Chondrocyte (in vitro differentiated cells): ENCODE results near the gene PRMT5. TPM values are rescaled to one million over a fixed set of nuclear protein-coding genes. Genes with fewer than 3 reads are reported as not detected.

Experiments used
- DNase-seq: peaks from one replicate; pipeline ENCODE4 v3.0.0; 2021; ENCODE audit warnings: mixed read lengths, low spot score
- H3K27ac Mint-ChIP-seq: one replicate; pipeline ENCODE4 v1.8.0; 2021; ENCODE audit warnings: mild to moderate bottlenecking, moderate library complexity, mixed read lengths; ENCODE audit not compliant: unreplicated experiment
- H3K27me3 Mint-ChIP-seq: 2 replicates; pipeline ENCODE4 v1.8.0; 2021; ENCODE audit warnings: low read depth, mixed read lengths
- H3K36me3 Mint-ChIP-seq: 2 replicates; pipeline ENCODE4 v1.8.0; 2021; ENCODE audit warnings: low read depth, mixed read lengths
- H3K4me1 Mint-ChIP-seq: 2 replicates; pipeline ENCODE4 v1.8.0; 2021; ENCODE audit warnings: low read depth, mild to moderate bottlenecking, mixed read lengths
- H3K4me3 Mint-ChIP-seq: one replicate; pipeline ENCODE4 v1.8.0; 2021; ENCODE audit warnings: mild to moderate bottlenecking, moderate library complexity, mixed read lengths; ENCODE audit not compliant: unreplicated experiment
- H3K9me3 Mint-ChIP-seq: 2 replicates; pipeline ENCODE4 v1.8.0; 2021; ENCODE audit warnings: low read depth, mixed read lengths
- CTCF ChIP-seq: fragments of 200-600 bp; sonication (generic); IDR thresholded peaks from 2 replicates; pipeline ENCODE4 v1.5.0; 2021; ENCODE audit warnings: antibody characterized with exemption, mild to moderate bottlenecking, moderate library complexity
- long read RNA-seq: library from polyadenylated mRNA; stranded (forward); transcript quantifications from one replicate; pipeline ENCODE4 v2.0.0, GENCODE V29; 2021
- total RNA-seq: library from RNA; stranded (reverse); gene quantifications from 3 replicates; pipeline ENCODE4 v1.2.1, GENCODE V29; 2021

PRMT5 gene
- 42.0 to 59.5 TPM (median 50.4 TPM) in 3 replicates for total RNA-seq
- long read RNA-seq, transcript PRMT5-202 (17 exons, 2,531 nt), result major isoform, 58 of 122 reads
- long read RNA-seq, partial matches to known transcripts, result 7 of 122 reads
- long read RNA-seq, other reads (novel, unspliced or antisense), result 51 of 122 reads

GRCh38 chr14:22929104-22929960 is at the start of gene PRMT5:
Gene PRMT5 (minus strand): TSS chr14:22929376. CDS start chr14:22929361, 15 bp downstream.
- H3K27ac Mint-ChIP-seq, result no peak within 1 kb of the TSS
- no peaks in the 10 kb centered on the region for H3K9me3 Mint-ChIP-seq
- TF ChIP-seq CTCF, result no peak
- peak; percentile 98 for DNase-seq
- peaks cover 8% of the 10 kb centered on the region for H3K36me3 Mint-ChIP-seq
- H3K4me1 Mint-ChIP-seq, result peaks cover 15% of the 10 kb centered on the region
- H3K4me3 Mint-ChIP-seq, result no peak within 1 kb of the TSS
- H3K27me3 Mint-ChIP-seq, result no peaks in the 10 kb centered on the region

GRCh38 chr14:22978487-22978837 is 49.3 kb upstream of the PRMT5 start:
- no peaks in the 10 kb centered on the region for H3K27me3 Mint-ChIP-seq
- H3K9me3 Mint-ChIP-seq, result no peaks in the 10 kb centered on the region

GRCh38 chr14:22977684-22978486 is 48.7 kb upstream of the PRMT5 start:
- Mint-ChIP-seq H3K4me3 (peak overlapping the region; percentile 81), H3K27me3 (no peaks in the 10 kb centered on the region), H3K27ac (peak overlapping the region; percentile 97), H3K4me1 (peaks cover 69% of the 10 kb centered on the region), H3K36me3 (peaks cover 25% of the 10 kb centered on the region), H3K9me3 (no peaks in the 10 kb centered on the region)
- no peak for DNase-seq
- TF ChIP-seq CTCF, result no peak

More at GRCh38 chr14:22978487-22978837, 49.3 kb upstream of the PRMT5 start:
- Mint-ChIP-seq H3K4me3 (peak overlapping the region; percentile 81), H3K36me3 (peaks cover 22% of the 10 kb centered on the region), H3K27ac (peak overlapping the region; percentile 97), H3K4me1 (peaks cover 65% of the 10 kb centered on the region)
- no peak for TF ChIP-seq CTCF
- DNase-seq, result no peak

- Mint-ChIP-seq H3K9me3 (no peaks in the 10 kb centered on the region), H3K4me1 (peaks cover 69% of the 10 kb centered on the region), H3K4me3 (peak overlapping the region; percentile 81), H3K27ac (peak overlapping the region; percentile 97), H3K36me3 (peaks cover 27% of the 10 kb centered on the region), H3K27me3 (no peaks in the 10 kb centered on the region)
- DNase-seq, result no peak
- no peak for TF ChIP-seq CTCF
These were observed 48.2 kb upstream of the PRMT5 start for GRCh38 chr14:22977434-22977683.

- Mint-ChIP-seq H3K27ac (peak overlapping the region; percentile 97), H3K27me3 (no peaks in the 10 kb centered on the region), H3K36me3 (peaks cover 31% of the 10 kb centered on the region), H3K4me1 (peaks cover 73% of the 10 kb centered on the region), H3K9me3 (no peaks in the 10 kb centered on the region), H3K4me3 (peak overlapping the region; percentile 81)
- no peak for DNase-seq
- TF ChIP-seq CTCF, result no peak
These were observed 47.7 kb upstream of the PRMT5 start for GRCh38 chr14:22976620-22977433.
